ENCODE measurements around the gene CADPS.

DNA sequence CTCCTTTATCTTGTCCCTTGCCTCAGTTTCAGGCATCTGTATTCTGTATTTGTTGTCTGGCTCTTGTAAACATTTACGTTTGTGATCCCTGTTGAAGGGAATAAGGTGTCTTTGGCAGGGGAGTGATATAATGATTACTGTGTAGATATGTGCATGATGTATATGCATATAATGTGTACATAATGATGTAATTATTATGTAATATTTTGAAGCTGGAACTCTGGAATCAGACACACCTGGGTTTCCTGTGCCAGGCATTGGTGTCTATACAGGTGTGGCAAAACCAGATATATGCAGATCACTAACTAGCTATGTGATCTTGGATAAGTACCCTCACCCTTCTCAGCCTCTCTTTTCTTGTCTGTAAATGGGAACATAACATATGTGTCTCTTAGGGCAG is 260.7 kb downstream of the CADPS start:
- TF ChIP-seq, protein P1, sequence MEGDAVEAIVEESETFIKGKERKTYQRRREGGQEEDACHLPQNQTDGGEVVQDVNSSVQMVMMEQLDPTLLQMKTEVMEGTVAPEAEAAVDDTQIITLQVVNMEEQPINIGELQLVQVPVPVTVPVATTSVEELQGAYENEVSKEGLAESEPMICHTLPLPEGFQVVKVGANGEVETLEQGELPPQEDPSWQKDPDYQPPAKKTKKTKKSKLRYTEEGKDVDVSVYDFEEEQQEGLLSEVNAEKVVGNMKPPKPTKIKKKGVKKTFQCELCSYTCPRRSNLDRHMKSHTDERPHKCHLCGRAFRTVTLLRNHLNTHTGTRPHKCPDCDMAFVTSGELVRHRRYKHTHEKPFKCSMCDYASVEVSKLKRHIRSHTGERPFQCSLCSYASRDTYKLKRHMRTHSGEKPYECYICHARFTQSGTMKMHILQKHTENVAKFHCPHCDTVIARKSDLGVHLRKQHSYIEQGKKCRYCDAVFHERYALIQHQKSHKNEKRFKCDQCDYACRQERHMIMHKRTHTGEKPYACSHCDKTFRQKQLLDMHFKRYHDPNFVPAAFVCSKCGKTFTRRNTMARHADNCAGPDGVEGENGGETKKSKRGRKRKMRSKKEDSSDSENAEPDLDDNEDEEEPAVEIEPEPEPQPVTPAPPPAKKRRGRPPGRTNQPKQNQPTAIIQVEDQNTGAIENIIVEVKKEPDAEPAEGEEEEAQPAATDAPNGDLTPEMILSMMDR (IDR thresholded peaks at IDR 0.05) = no peak
- TF ChIP-seq ZFX (IDR thresholded peaks at IDR 0.05; ENCODE audit: borderline replicate concordance) = no peak

Data from 22Rv1 (cell line).